Epithelial cell of esophagus (primary cell): ENCODE results near the gene SMAD3.
A peak's percentile ranks its signal among the peaks of the same experiment; 100 is the strongest.

ENCODE experiments used
- DNase-seq: peaks from one replicate; pipeline ENCODE4 v3.0.0; 2010; ENCODE audit warnings: low read depth
- H3K4me3 ChIP-seq: 2 replicates; pipeline ENCODE4 v1.5.1; 2011; ENCODE audit warnings: mild to moderate bottlenecking, low read length, control low read depth
- CTCF ChIP-seq: IDR thresholded peaks from 2 replicates; pipeline ENCODE4 v1.5.1; 2011; ENCODE audit warnings: low read depth, mild to moderate bottlenecking, low read length, control low read depth, inconsistent platforms; ENCODE audit not compliant: insufficient read depth; ENCODE audit errors: missing control alignments

The SMAD3 gene

GRCh38 chr15:67176195-67176971 lies 111.0 kb downstream of the SMAD3 start:
- TF ChIP-seq CTCF: no peak
- H3K4me3 ChIP-seq: no peak overlapping the region
- no peak for DNase-seq

- peak; percentile 28 for DNase-seq
- H3K4me3 ChIP-seq: no peak overlapping the region
- TF ChIP-seq CTCF: no peak
Observed at GRCh38 chr15:67177752-67178151, 112.3 kb downstream of the SMAD3 start.

GRCh38 chr15:67178569-67179210 lies 113.3 kb downstream of the SMAD3 start:
- no peak overlapping the region for H3K4me3 ChIP-seq
- no peak for TF ChIP-seq CTCF
- peak; percentile 84 for DNase-seq

GRCh38 chr15:67179411-67179995 lies 114.1 kb downstream of the SMAD3 start:
- DNase-seq: no peak
- H3K4me3 ChIP-seq: no peak overlapping the region
- TF ChIP-seq CTCF: no peak

GRCh38 chr15:67180035-67180434 lies 114.6 kb downstream of the SMAD3 start:
- DNase-seq: no peak
- TF ChIP-seq CTCF: no peak
- no peak overlapping the region for H3K4me3 ChIP-seq

GRCh38 chr15:67180514-67181191 lies 115.3 kb downstream of the SMAD3 start:
- DNase-seq: no peak
- TF ChIP-seq CTCF: no peak
- no peak overlapping the region for H3K4me3 ChIP-seq
